ENCODE measurements around the gene AHSG. TPM values are rescaled to one million over a fixed set of nuclear protein-coding genes. Genes with fewer than 3 reads are reported as not detected.
"Not testable (repeated sequence)": the region's sequence is repeated elsewhere in the genome, so short reads cannot be mapped to it uniquely, and the experiment has no call there.

Gene AHSG
- total RNA-seq, 1 experiment from 2014 or later: 0.24 TPM

DNA sequence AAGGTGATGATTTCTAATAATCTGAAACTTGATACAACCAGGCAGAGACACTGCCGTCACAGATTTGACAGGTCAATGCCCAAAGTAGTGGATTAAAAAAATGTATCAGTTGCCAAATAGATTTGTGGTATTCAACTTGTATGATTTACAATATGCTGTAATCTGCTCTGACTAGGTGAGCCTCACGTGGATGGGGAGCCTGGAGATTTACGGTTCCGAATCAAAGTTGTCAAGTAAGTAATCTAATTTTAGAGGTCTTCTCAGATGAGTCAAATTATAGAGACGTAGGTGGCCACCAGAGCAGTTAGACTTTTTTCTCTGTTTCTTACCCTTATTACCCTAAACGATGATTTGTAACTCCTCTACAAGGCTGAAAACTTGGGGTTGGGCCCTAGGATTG is 30.3 kb upstream of the AHSG start:
- BruUV-seq (replicated peaks): no TSS peak
- H3K27ac Mint-ChIP-seq (ENCODE audit: unreplicated experiment): no peak overlapping the region
- H3K4me1 Mint-ChIP-seq (ENCODE audit: low read depth, unreplicated experiment): no peaks in the 10 kb centered on the region
- no peaks in the 10 kb centered on the region for H3K9me3 Mint-ChIP-seq (ENCODE audit: low read depth, unreplicated experiment)
- no peaks in the 10 kb centered on the region for H3K27me3 Mint-ChIP-seq (ENCODE audit: unreplicated experiment)
- no peak overlapping the region for H3K4me3 Mint-ChIP-seq (ENCODE audit: low read depth, unreplicated experiment)
- CTCF ChIA-PET: interaction anchor here (1.4 kb wide), 1 partner anchor 12 kb away, joined by 4 read pairs; the partner anchor contains the start of gene DNAJB11
- H3K36me3 Mint-ChIP-seq (ENCODE audit: insufficient read depth, unreplicated experiment): peaks cover 77% of the 10 kb centered on the region
- no peak for DNase-seq
- no peak for TF ChIP-seq CTCF (IDR thresholded peaks at IDR 0.05; ENCODE audit: unreplicated experiment)
- intact Hi-C loops (cut with micrococcal nuclease; ENCODE audit: unreplicated experiment): no loop called here

DNA sequence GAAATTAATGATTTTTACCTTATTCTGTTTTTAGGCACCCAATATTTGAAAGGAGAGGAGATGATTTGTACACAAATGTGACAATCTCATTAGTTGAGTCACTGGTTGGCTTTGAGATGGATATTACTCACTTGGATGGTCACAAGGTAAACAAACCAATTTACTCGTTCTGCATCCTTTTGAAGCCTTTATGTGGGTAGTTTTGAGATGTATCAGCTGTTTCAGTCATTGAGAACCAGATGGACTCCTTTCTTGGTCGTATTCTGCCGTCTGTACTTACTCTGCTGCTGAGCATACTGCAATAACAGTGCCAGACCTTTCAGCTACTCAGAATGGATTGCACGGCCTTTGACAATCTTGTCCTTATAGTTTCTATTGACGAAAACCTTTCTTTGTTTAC is 29.0 kb upstream of the AHSG start:
- H3K36me3 Mint-ChIP-seq (ENCODE audit: insufficient read depth, unreplicated experiment): peaks cover 73% of the 10 kb centered on the region
- no peak overlapping the region for H3K4me3 Mint-ChIP-seq (ENCODE audit: low read depth, unreplicated experiment)
- no peak for DNase-seq
- peaks cover 8% of the 10 kb centered on the region for H3K4me1 Mint-ChIP-seq (ENCODE audit: low read depth, unreplicated experiment)
- no peak overlapping the region for H3K27ac Mint-ChIP-seq (ENCODE audit: unreplicated experiment)
- no peaks in the 10 kb centered on the region for H3K27me3 Mint-ChIP-seq (ENCODE audit: unreplicated experiment)
- BruUV-seq (replicated peaks): no TSS peak
- TF ChIP-seq CTCF (IDR thresholded peaks at IDR 0.05; ENCODE audit: unreplicated experiment): no peak
- CTCF ChIA-PET: no interaction called here
- no peaks in the 10 kb centered on the region for H3K9me3 Mint-ChIP-seq (ENCODE audit: low read depth, unreplicated experiment)
- intact Hi-C loops (cut with micrococcal nuclease; ENCODE audit: unreplicated experiment): no loop called here

- DNase-seq; H3K9me3 Mint-ChIP-seq (ENCODE audit: low read depth, unreplicated experiment); H3K4me3 Mint-ChIP-seq (ENCODE audit: low read depth, unreplicated experiment); intact Hi-C loops (cut with micrococcal nuclease; ENCODE audit: unreplicated experiment); H3K27me3 Mint-ChIP-seq (ENCODE audit: unreplicated experiment); H3K27ac Mint-ChIP-seq (ENCODE audit: unreplicated experiment); BruUV-seq (replicated peaks); CTCF ChIA-PET: not testable (repeated sequence)
- Mint-ChIP-seq H3K36me3 (ENCODE audit: insufficient read depth, unreplicated experiment) (peaks cover 65% of the 10 kb centered on the region), H3K4me1 (ENCODE audit: low read depth, unreplicated experiment) (peaks cover 32% of the 10 kb centered on the region)
These were observed 26.6 kb upstream of the AHSG start for GRCh38 chr3:186586245-186586644.

DNA sequence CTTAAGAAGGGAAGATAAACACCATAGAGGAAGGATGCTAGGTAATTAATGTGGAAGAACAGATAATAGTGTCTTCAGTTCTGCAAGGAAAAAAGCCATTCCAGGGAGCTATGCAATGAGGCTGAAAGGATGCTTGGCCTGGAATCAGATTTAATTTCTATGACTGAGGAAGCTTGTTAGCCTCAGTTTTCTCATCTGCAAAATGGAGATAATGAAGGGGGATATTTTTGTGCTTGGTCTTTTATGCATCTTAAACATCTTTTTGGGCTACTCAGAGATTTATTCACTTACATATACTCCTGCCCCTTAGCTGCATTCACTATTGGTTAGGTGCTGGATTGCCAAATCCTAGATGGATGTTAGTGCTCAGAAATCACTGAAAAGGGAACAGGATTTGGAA is 25.7 kb upstream of the AHSG start:
- peaks cover 42% of the 10 kb centered on the region for H3K4me1 Mint-ChIP-seq (ENCODE audit: low read depth, unreplicated experiment)
- H3K9me3 Mint-ChIP-seq (ENCODE audit: low read depth, unreplicated experiment): no peaks in the 10 kb centered on the region
- no peak for DNase-seq
- no peak for TF ChIP-seq CTCF (IDR thresholded peaks at IDR 0.05; ENCODE audit: unreplicated experiment)
- peaks cover 56% of the 10 kb centered on the region for H3K36me3 Mint-ChIP-seq (ENCODE audit: insufficient read depth, unreplicated experiment)
- CTCF ChIA-PET: interaction anchor here (0.6 kb wide), 1 partner anchor 382 kb away, joined by 3 read pairs; no protein-coding TSS in a partner anchor
- intact Hi-C loops (cut with micrococcal nuclease; ENCODE audit: unreplicated experiment): no loop called here
- H3K27ac Mint-ChIP-seq (ENCODE audit: unreplicated experiment): peak overlapping the region; percentile 22
- H3K4me3 Mint-ChIP-seq (ENCODE audit: low read depth, unreplicated experiment): no peak overlapping the region
- BruUV-seq (replicated peaks): no TSS peak
- no peaks in the 10 kb centered on the region for H3K27me3 Mint-ChIP-seq (ENCODE audit: unreplicated experiment)

DNA sequence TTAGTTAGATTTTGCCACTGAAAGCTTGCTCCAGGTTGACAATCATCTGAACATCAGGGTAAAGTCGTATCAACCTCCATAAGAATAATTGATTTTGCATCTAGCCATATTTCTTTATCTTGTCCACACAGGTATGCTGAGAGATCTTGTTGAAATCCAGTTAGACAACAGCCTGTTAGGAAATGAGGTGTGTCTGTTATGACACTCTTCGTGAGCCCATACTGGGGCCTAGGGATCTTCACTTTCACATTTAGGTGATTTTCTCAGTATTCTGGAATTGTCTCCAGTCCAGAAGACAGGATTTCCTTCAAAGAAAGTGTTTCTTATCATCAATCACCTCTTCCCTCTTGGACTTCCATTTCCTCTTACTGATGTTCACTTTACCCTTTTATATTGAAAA is 24.2 kb upstream of the AHSG start:
- TF ChIP-seq CTCF (IDR thresholded peaks at IDR 0.05; ENCODE audit: unreplicated experiment): no peak
- peak overlapping the region; percentile 64 for H3K27ac Mint-ChIP-seq (ENCODE audit: unreplicated experiment)
- CTCF ChIA-PET: interaction anchor here (0.6 to 3.6 kb wide), 8 partner anchors 14 to 239 kb away, joined by 3 to 61 read pairs (median 5); partner anchors contain the start of gene AHSG
- H3K27me3 Mint-ChIP-seq (ENCODE audit: unreplicated experiment): no peaks in the 10 kb centered on the region
- intact Hi-C loops (cut with micrococcal nuclease; ENCODE audit: unreplicated experiment): loop anchor here (1.0 kb wide), 2 partner anchors 165 to 233 kb away; no protein-coding TSS in a partner anchor
- H3K36me3 Mint-ChIP-seq (ENCODE audit: insufficient read depth, unreplicated experiment): peaks cover 43% of the 10 kb centered on the region
- no peaks in the 10 kb centered on the region for H3K9me3 Mint-ChIP-seq (ENCODE audit: low read depth, unreplicated experiment)
- no peak overlapping the region for H3K4me3 Mint-ChIP-seq (ENCODE audit: low read depth, unreplicated experiment)
- peak; percentile 24 for DNase-seq
- peaks cover 42% of the 10 kb centered on the region for H3K4me1 Mint-ChIP-seq (ENCODE audit: low read depth, unreplicated experiment)
- no TSS peak for BruUV-seq (replicated peaks)

Measured in Calu3 (cell line).